HG03575 (cell line): ENCODE data around the gene NDUFA7.
"Not testable (repeated sequence)": the region's sequence is repeated elsewhere in the genome, so short reads cannot be mapped to it uniquely, and the experiment has no call there.

ENCODE experiments used
- ATAC-seq: cut with Tn5 transposase; IDR thresholded peaks from one replicate; pipeline ENCODE4 v1.9.1; 2021; ENCODE audit not compliant: unreplicated experiment, insufficient number of reproducible peaks, low FRiP score; ENCODE audit errors: extremely low read depth

NDUFA7 gene

DNA sequence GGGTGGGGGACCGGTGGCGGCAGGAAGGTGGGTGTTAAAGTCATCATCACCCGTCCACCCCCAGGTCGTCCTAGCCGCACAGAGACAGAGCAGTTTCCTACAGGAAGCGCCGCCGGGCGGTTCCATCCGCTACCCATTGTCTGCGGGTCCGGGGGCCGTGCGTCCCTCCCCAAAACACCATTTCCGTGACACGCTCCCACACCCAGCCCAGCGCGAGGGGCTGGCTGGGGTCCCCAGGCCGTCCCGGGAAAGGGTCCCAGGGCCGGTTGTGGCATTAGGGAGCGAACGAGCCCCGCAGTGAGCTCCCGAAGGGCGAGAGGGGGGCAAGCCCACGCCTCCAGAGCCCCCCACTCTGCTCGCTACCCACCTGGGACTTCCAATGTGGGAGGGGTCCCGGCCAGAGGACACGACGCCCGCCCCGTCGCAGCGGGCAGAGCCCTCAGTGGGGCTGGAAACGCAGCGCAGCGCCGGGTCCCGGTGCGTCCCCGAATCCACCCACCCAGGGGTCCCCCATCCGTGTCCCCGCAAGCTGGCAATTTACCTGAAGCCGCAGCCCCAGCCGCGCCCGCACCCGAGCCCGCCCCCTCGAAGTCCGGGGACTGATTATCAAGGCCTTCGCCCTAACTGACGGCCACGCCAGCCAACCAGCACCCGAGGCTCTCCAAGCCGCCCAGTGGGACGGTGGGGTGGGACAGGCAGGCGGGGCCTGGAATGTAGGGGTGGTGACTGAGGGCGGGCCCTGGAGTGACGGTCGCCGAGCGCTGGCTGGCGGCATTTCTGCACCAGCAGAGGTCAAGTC lies 21.7 kb upstream of the NDUFA7 start, which contains the start of gene KANK3:
Gene KANK3, minus strand, starts transcription at position 579 of the 799 bp plus-strand sequence. CDS start 5,434 bp downstream, outside the sequence.
- ATAC-seq: no peak

DNA sequence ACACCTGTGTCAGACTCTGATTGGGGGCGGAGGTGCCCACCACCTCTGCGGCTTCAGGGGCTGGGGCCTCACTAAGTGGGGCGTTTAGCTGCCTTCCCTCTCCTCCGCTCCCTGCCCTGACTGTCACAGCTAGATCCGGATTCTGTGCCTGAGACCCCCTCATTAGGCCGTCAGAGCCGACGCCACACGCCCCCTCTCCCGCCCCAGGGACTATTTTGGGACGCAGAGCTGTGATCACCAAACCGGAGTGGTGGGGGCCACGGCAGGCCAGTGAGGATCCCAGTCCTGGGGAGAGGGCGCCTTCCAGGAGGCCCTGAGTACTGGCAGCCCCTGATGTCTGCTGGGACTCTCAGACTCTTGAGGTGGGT lies 21.1 kb upstream of the NDUFA7 start:
- ATAC-seq: no peak

DNA sequence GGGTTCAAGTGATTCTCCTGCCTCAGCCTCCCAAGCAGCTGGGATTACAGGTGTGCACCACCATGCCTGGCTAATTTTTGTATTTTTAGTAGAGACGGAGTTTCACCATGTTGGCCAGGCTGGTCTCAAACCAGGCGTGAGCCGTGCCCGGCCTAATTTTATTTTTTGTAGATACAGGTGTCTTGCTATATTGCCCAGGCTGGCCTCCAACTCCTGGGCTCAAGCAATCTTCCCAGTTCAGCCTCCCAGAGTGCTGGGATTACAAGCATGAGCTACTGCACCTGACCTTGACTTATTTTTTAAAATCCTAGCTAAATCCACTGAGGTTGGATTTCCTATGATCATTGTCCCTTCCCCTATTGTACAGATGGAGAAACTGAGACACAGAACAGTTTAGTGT lies 20.3 kb upstream of the NDUFA7 start:
- not testable (repeated sequence) for ATAC-seq

GRCh38 chr19:8340341-8341096 lies 19.3 kb upstream of the NDUFA7 start:
- no peak for ATAC-seq

DNA sequence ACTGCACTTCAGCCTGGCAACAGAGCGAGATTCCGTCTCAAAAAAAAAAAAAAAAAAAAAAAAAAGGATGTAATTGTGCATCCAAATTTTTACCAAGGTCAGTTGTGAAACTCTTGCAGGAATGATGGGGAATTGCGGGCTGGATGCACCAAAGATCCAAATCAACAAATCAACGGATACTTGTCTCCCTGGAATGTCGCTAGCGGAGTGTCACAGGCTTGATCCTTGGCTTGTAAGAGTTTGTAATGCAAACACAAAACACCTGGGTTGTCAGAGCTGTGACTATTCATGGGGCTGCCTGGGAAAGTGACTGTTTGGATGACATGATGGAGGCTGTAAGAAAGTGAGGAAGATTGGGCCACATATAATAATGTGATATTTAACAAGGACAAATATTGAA lies 17.7 kb upstream of the NDUFA7 start:
- no peak for ATAC-seq

- no peak for ATAC-seq
Observed at GRCh38 chr19:8337728-8338127, 16.6 kb upstream of the NDUFA7 start.

DNA sequence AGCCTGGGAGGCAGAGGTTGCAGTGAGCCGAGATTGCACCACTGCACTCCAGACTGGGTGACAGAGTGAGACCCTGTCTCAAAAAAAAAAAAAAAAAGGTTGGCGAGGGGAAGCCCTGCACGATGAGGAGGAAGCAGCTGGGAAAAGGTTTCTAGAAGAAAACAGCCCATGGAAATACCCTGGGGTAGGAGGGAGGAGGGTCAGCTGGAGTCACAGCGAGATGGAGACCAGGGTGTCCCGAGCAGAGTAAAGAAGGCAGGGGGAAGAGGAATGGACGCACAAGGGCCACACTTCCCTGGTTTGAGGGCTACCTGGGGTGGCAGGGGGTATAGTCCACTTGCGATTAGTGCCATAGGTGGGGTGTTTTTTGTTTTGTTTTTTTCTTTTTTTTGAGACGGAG lies 15.5 kb upstream of the NDUFA7 start:
- ATAC-seq: no peak

DNA sequence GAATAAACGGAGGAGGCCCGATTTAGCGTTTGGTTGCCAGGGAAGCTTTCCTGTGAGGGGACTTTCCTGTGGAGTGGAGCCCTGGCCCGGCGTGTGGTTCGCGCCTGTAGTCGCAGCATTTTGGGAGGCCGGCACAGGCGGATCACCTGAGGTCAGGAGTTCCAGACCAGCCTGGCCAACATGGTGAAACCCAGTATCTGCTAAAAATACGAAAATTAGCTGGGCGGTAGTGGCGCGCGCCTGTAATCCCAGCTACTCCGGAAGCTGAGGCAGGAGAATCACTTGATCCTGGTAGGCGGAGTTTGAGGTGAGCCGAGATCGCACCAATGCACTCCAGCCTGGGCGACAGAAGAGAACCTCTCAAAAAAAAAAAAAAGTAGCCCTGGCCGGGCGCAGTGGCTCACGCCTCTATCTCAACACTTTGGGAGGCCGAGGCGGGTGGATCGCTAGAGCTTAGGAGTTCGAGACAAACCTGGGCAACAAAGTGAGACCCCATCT lies 14.9 kb upstream of the NDUFA7 start:
- no peak for ATAC-seq

DNA sequence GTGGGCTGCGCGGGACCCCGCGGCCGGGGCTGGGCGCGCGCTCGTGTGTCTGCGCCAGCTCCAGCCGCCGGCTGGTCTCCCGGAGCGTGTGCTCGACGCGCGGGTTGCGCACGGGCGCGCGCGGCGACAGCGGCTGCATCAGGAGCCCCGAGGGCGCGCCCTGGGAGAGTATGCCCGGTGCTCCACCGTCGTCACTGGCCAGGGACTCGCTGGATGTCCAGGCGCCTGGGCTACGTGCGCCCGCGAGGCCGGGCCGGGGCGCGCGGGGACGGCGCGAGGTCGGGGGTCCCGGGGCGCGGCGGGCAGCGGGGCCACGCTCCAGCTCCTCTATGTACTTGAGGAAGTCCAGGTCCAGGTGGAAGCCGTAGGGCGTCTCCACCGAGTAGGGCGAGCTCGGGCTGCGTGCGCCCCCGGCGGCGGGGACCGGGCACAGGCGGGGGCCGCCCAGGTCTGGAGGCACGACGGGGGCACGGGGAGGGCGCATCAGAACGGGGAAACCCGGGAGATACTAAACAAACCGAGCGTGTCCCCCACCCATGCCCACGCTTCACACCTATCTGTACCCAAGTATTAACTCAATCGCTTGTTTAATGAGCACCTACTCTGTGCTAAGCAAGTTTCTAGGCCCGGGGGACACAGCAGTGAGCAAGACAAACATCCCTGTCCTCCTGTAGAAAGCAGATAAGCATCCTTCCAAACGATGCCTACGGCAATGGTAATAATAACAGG lies 14.3 kb upstream of the NDUFA7 start:
- no peak for ATAC-seq

DNA sequence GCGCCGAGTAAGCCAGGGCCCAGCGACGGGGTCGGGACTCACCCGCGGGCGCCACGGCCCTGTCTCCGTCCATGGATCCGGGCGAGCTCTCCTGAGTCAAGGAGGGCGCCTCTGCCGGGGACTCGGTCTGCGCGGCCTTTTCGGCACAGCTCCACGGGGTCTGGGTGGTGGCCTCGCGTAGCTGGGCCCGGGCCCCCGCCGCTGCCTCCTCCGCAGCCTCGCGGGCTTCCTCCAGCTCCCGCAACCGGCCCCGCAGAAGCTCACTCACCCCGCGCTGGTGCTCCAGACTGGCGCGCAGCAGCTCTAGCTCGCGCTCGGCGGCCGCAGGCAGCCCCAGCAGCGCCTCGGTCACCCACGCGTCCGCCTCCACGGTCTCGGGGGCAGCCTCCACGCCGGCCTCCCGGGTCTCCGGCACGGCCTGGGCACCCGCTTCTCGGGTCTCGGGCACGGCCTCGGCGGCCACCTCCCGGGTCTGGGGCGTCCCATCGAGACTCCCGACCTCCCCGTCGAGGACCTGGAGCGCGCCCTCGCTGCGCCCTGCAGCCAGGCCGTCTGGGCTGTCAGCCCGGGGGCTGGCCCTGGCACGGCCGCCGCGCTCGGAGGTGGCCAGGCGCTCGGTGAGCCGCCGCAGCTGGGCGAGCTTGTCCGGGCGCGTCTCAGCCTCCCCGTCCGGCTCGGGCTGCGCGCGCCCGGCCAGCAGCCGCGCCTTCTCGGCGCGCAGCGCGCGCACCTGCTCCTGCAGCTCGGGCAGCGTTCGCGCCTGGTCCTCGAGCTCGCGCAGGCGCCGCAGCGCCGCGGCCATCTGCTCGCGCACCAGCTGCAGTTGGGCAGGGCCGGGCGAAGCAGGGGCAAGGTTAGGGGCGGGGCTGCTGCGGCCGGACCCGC lies 13.5 kb upstream of the NDUFA7 start:
- ATAC-seq: no peak

GRCh38 chr19:8333767-8334457 lies 12.7 kb upstream of the NDUFA7 start:
- ATAC-seq: no peak

GRCh38 chr19:8332976-8333766 lies 12.0 kb upstream of the NDUFA7 start:
- ATAC-seq: no peak

GRCh38 chr19:8331263-8331845 lies 10.2 kb upstream of the NDUFA7 start:
- ATAC-seq: no peak

DNA sequence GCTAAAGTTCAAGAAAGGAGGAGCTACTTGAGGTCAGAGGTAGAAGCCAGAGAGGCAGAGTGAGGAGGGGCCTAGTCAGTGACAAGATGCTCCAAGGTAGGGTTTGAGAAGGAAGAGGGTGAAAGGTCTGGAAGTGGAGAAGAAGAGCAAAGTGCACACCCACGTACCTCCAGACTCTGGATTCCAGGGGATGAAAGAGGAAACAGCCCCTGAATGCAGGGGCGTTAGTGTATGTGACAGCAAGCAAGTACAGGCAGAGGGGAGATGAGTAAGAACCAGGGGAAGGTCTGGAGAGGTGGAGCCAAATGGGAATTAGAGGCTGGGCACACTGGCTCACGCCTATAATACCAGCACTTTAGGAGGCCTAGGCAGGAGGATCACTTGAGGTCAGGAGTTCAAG lies 8.8 kb upstream of the NDUFA7 start:
- ATAC-seq: no peak

GRCh38 chr19:8325454-8325853 lies 4.3 kb upstream of the NDUFA7 start:
- no peak for ATAC-seq

DNA sequence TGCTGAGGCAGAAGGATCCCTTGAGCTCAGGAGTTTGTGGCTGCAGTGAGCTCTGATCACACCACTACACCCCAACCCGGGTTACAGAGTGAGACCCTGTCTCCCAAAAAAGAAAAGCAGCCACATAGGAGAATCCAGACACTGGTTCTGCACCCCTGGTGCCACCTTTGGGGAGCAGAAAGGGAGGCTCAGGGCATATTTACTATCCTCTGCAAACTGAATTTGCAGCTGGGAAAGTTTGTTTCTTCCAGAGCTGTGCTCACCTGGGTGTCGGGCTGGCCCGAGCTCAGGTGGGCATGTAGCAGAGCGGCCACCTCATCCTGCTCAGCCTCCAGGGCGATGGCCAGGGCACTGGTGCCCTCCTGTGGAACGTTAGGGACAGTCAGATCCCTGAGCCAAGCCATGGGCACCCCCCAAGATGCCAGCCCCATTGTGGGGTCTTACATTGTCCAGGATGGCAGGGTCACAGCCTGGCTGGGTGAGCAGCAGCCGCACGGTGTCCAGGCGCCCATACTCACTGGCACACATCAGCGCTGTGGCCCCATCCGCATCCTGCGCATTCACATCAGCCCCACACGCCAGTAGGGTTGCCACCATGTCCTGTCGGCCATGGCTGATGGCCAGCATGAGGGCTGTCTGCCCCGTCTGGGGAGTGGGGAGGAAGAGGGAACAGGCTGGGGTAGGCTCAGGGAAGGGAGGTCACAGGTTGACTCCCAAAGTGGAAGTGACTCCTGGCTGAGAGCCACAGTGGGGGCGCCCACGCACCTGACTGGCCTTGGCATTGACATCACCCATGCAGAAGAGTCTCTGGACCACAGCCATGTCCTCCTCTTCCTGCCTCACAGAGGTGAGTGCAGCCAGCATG lies 3.2 kb upstream of the NDUFA7 start:
- ATAC-seq: no peak
